Activated CD8-positive, alpha-beta memory T cell treated with anti-CD3 and anti-CD28 coated beads for 4 hours (primary cell): ENCODE data around the gene NANS.
"Not testable (repeated sequence)": the region's sequence is repeated elsewhere in the genome, so short reads cannot be mapped to it uniquely, and the experiment has no call there.

Source experiments
- DNase-seq, 2 donors: peaks; one replicate each; pipeline ENCODE4 v3.0.0-alpha.2; 2020; ENCODE audit warnings: low read depth in 2 of 2

The NANS gene

DNA sequence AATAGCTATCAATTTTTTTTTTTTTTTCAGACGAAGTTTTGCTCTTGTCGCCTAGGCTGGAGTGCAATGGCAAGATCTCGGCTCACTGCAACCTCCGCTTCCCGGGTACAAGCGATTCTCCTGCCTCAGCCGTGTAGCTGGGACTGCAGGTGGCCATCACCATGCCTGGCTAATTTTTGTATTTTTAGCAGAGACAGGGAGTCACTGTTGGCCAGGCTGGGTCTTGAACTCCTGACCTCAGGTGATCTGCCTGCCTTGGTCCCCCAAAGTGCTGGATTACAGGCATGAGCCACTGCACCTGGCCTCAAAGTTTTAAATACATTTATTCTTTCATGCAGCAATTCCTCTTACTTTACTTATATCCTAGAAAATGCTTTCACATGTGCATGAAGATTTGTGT lies 44.9 kb downstream of the NANS start:
- no peak for DNase-seq

DNA sequence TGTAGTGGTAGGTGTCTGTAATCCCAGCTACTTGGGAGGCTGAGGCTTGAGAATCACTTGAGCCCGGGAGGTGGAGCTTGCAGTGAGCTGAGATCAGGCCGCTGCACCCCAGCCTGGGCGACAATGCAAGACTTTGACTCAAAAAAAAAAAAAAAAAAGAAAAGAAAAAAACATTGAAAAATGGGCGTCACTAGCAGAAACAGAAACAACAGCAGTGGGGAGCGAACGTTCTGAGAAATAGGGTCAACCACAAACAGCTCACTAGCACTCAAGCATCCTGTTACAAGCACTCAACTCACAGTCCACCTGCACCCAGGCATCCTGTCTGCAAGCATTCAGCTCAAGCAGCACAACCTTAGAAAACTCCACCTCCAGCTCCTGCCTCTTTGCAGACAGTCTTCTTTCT lies 45.3 kb downstream of the NANS start:
- DNase-seq = peak; percentile 48 to 63

DNA sequence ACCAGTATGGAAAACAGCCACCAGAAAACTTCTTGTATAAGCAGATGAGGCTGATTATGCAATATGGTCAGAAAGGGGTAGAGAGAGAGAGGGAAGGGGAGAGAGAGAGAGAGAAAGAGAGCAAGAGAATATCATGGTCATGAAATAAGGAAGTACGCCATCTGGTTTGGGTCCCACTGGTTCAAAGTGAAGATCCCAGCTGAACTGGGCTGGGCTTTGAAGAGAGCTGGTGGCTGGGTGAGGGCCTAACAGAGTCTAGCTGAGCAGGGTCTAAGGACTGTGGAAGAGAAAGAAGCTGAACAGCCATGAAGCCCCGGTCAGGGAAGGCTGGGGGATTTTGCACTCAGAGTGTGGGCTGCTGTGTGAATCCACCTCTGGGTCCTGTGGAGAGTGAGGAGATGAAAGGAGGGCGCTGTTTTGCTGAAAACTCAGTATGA lies 47.9 kb downstream of the NANS start:
- no peak for DNase-seq

DNA sequence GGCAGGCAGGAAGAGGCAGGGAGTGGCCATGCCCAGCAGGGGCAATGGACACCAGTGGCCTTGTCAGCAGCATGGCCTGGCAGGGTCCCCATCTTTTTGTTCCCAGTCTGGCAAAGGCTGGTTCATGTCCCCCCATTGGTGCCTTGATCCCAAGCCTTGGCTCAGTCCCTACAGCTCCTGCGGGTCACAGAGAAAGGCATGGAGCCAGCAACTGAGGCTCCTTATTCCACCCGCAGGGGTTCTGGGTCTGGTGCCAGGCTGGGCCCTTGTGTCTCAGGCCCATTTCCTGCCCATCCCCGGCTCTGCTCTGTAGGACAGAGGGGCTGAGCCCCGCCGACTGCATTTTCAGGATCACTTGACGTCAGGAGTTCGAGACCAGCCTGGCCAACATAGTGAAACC lies 48.5 kb downstream of the NANS start:
- DNase-seq = no peak

DNA sequence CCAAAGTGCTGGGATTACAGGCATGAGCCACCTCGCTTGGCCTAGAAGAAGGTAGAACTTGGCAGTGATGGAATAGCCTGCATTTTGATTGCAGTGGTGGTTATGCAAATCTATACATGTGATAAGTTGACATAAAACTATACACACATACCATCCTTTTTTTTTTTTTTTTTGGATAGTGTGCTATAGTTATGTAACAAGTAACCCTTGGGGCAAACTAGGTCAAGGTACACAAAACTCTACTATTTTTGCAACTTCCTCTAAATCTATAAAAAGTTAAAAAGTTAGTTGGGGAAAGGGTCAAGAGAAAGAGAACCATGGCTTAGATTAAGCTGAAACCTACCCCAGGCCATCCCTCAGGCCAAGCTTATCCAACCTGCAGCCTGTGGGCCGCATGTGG lies 51.4 kb downstream of the NANS start:
- DNase-seq = no peak

DNA sequence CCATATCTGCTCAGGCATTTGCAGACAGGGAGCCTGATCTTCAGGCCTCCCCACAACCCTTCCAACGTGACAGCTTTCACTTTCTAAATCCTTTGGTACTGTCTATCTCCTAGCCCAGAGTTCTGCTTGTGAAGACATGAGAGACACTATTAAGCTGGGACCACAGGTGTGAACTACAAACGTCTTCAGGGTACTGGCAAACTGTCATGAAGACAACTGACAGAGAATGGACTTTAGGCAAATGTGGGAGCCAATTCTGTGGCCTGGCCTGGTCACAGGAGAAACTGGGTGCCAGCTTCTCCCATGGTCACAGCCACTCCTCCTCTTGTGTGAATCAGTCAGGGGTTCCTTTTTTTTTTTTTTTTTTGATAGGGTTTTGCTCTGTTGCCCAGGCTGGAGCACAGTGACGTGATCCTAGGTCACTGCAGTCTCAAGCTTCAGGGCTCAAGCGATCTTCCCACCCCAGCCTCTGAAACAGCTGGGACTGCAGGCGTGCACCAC lies 52.0 kb downstream of the NANS start:
- DNase-seq = peak in 1 of 2 donors; percentile 9

DNA sequence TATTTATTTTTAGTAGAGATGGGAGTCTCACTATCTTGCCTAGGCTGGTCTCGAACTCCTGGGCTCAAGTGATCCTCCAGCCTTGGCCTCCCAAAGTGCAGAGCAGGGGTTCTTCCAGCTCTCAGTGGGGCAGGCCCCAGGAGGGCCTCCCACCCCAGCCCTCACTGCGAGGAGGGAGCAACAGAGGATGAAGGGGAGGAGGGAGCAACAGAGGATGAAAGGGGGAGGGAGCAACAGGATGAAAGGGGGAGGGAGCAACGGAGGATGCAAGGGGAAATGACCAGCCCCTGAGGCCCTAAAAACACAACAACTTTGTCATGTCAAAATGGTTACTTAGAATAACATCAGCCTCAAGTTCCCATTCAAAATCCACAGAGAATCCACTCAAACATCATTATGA lies 52.5 kb downstream of the NANS start:
- no peak for DNase-seq

DNA sequence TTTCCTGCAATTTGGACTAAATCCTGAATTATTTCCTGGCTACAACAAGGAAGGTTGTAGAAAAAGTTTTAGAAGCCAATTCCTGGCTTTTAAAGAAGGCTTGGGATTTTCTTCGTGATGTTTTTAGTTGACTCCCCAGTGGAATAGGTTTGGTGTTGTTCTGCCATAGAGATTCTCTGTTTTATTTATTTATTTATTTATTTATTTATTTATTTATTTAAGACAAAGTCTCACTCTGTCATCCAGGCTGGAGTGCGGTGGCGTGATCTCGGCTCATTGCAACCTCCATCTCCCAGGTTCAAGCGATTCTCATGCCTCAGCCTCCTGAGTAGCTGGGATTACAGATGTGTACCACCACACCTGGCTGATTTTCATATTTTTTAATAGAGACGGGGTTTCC lies 60.6 kb downstream of the NANS start:
- DNase-seq = not testable (repeated sequence)

DNA sequence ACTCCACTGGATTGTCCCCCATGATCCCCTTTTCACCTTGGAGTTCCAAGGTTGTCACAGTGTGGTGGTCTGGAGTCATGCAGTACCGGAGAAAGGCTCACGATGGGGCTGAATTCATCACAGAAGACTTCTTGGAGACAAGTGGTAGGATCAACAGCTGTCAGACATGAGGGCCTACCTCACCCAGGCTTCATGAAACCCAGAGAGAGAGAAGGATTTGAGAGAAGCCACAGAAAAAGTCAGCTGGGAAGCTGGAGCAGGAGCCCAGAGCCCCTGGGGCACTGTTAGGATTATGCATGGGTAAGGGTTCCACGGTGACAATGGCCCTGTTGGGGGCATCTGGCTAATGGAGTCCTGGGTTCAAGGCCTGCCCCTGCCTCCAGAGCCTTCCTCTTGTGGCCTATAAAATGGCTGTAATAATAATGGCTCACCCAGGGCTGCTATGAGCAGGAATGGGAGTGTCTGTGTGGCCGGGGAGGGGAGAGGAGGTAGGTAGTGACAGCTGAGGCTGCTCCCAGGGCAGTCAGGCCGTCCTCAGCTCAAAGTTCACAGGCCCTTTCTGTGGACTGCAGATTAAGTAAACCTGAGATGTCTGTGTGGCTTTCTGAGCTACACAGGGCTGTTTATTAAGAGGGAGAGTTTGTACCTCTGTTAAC lies 61.6 kb downstream of the NANS start:
- DNase-seq = peak in 1 of 2 donors; percentile 16

DNA sequence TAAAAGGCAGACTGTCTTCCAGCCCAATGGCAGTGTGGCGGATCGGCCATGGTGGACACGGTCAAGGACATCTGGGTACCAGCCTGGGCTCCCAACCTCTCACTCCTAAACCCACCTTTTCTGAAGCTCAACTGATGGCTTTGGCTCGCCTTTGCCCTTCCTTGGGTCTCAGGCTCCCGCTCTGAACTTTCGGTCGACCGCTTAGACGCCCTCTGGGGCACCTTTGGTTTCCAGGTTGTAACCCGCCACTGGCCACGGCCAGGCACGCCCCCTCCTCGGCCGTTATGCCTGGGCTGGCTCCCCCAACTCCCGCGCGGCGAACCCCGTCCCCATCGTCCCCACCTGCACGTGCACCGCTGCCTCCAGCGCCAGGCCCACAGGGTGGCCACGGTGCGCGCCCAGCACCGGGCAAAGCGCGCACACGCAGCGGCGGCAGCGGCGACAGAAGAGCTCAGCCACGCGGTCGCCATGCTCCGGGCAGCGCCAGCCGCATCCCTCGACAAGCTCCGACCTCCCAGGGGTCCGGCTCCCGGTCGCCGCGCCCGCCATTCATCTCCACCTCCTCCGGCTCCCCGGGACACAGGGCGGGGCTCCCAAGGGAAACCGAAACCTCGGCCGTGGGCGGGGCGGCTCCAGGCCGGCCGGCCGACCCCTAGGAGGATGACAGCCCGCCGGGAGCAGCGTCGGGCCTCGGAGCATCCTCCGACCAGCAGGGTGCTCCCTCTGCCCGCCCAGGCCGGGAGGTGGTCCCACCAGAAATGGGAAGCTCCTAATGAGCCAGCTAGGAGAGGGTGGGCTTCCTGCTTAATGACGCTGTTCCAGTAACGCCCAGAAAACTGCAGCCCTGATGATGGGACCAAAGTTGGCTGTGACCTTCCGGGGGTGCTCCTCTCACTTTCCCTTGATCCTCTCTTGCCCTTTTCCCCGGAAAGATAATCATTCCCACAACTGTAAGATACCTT lies 62.4 kb downstream of the NANS start, which contains the start of gene TRIM14:
Gene TRIM14 (minus strand): TSS at position 583 of the 962 bp plus-strand sequence. CDS start 34 bp downstream, at position 549.
- peak; percentile 23 to 31 for DNase-seq

DNA sequence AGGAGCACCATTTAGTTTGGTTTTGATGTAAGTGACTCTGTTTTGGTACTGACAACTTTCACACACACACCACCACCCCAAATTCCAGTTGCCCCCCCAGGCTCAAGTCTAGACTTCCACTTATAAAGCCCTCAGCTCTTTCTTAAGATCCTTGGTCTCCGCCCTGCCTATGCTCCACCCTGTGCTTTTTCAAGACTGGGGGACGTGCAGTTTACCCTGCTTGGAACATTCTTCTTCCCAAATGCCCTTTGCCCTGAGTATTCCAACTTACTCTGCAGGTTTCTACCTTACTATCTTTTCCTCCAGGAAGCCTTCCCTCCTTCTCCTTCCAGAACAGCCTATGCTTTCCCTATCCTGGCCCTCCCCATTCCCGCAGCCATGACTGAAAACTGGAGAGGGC lies 63.9 kb downstream of the NANS start:
- no peak for DNase-seq

DNA sequence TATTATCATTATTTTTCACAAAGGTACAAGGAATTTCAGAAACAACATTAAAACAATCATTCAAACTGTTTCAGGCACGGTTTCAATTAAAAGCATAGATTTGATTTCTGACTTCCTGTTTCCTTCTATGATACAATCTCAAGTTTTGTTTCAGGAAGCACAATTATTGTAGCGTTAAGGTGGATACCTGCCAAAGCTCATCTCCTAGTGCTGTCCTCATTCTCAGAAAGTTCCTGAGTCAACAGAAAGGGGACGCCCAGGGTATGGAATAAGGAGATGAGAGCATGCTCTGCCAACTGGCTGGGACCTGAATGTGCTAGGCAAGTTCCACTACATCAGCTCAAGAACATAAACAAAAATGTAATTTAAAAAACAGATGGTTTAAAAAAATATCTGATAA lies 64.5 kb downstream of the NANS start:
- DNase-seq = no peak

DNA sequence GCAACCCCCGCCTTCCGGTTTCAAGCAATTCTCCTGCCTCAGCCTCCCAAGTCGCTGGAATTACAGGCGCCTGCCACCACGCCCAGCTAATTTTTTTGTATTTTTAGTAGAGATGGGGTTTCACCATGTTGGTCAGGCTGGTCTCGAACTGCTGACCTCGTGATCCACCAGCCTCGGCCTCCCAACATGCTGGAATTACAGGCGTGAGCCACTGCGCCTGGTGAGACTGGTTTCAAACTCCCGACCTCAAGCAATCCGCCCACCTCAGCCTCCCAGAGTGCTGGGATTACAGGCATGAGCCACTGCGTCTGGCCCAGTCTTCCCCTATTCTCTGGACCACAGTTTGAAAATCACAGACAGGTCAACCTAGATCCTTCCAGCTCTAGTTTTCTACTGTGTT lies 67.6 kb downstream of the NANS start:
- not testable (repeated sequence) for DNase-seq

DNA sequence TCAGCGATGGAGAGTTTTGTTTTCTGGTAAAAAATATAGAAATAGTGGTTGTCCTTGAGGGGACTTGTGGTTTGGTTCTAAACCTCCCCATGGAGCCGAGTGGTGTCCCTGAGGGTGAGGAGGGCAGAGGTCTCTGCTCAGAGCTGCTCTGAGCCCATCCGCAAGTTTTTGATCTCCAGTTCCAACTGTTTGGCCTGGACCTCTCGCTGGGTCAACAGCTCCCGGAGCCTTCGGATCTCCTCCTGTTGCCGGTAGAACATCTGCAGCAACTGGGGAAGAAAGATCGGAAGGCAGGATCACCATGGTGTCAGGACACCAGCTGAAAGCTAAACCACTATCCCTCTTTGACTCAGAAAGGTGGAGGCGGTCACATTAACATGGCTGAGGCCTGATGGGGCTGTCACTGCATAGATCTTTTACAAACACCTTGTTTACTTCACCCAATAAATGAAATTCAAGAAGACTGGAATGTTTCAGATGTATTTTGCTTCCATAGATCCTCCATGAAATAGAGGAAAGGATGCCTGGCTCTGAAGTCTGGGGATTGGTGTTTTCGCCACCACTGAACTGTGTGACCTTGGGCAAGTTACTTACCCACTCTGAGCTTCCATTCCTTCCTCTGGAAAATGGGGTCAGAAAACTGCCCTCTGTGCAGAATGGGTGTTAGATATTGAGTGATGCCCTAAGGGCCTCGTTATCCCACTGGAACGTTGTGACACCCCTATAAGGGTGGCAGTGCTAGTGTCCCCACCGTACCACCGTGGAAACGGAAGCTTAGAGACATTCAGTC lies 68.3 kb downstream of the NANS start:
- no peak for DNase-seq

DNA sequence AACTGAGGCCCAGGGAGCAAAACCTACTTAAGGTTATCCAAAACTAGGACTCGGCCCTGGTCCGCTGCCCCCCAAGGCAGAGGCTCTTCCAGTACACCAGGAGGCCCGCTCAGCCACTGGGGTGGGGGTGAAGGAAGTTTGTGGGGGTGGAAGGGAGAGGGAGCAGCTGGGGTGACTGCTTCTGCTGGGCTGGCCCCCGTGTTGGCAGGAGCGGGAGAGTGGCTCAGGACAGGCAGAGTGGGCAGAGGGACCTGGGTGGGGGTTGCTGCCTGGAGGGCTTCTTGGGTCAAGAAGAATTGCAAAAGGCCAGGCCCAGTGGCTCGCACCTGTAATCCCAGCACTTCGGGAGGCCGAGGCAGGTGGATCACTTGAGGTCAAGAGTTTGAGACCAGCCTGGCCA lies 70.7 kb downstream of the NANS start:
- DNase-seq = no peak

DNA sequence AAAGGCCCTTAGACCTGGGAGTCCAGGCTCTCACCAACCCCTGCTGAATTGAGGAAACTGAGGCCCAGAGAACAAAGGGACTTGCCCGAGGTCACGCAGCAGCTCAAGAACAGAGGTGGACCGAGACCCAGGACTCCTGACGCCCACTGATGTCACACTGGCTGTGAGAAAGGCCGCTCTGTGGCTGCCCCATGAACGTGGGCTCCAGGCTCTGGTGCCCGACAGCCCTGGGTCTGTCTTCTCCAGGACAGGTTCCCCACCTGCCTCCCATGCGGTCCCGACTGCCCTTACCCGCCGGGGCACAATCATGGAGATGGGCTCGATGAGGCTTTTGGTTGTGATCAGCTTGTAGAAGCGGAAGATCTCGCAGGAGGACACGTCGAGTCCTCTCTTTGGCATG lies 71.8 kb downstream of the NANS start:
- no peak for DNase-seq

DNA sequence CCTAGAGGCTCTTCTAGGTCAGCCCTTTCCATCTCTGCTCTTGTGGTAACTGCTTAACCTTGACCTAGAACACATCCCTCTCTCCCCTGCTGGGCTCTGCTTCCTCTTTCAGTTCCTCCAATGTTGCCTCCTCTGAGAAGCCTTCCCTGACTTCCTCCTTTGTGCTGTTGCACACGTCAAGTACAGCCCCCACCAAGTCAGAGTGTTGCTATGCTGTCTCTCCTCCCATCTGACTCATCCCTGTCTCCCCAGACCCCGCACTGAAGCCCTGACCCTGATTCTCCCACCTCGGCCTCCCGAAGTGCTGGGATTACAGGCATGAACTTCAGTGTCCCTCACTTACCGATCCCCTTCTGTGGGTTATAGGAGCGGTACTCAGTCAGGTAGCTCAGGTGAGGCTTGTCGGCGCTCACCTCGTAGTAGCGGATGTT lies 72.9 kb downstream of the NANS start:
- no peak for DNase-seq

DNA sequence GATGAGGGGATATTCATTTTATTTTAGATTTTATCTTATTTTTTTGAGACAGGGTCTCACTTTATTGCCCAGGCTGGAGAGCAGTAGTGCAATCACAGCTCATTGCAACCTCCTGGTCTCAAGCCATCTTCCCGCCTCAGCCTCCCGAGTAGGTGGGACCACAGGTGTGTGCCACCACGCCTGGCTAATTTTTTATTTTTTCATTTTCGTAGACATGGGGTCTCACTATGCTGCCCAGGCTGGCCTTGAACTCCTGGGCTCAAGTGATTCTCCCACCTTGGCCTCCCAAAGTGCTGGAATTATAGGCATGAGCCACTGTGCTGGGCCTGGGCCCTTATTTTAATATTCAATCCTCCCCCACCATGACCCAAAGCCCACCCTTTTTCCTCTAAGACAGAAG lies 73.5 kb downstream of the NANS start:
- DNase-seq = not testable (repeated sequence)

DNA sequence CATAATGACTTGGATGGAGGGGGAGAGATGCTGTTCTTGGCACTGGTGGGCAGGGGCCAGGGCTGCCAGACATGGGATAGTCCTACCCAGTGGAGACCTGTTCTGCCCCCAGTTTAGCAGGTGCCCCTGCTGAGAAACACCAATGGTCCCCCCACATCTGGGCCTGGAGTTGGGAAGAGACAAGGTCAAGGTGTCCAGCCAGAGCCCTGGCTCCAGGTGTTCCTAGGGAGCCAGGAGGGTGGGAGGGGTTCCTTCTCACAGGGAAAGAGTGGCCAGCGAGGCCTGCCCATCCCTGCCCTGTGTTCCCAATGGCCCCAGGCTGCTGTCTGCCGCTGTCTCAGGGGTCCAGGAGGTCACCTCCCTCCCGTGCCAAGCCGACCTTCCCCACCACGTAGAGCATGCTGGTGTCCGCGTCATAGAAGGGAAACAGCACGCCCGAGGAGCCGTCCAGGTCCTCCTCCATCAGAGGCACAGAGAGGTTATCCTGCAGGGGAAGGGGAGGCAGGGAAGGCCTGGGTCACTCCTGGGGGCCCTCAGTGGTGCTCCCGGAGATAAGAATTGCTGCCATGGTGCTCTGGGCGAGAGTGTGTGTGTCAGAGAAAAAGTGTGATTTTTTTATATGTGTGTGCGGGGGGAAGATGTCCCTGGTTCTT lies 74.2 kb downstream of the NANS start:
- no peak for DNase-seq

DNA sequence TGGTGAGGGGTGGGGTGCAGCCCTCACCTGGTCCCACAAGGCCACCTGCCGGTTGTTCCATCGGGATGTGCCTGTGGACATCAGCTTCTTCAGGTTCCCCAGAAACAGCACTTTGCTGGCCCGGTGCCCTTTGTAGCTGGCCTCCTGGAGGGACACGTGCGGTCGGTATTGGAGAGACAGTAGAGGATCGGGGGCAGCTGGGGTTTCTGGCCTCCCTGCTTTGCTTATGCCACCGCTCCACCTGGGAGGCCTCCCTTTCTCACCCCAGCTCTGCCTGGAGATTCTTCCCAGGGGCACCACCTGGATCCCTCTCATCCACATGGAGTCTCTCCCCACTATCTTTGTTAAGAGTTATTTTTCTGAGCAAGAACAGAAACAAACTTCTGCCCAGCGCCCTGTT lies 75.6 kb downstream of the NANS start:
- no peak for DNase-seq
